K562 (cell line): Measurements from ENCODE around the gene PLXND1. TPM values are rescaled to one million over a fixed set of nuclear protein-coding genes. Genes with fewer than 3 reads are reported as not detected.

Experiments used
- ATAC-seq: fragments of 200-7000 bp; cut with Tn5 transposase; 3 replicates; pipeline ENCODE4 v1.9.1; 2020; ENCODE audit warnings: moderate library complexity
- BruUV-seq: library from RNA; stranded (reverse); fragments of 400-500 nt; replicated peaks from 2 replicates; lab custom pipeline; 2021; lab: Mats Ljungman, UMichigan
- CTCF ChIA-PET: fragments of 300-600 bp; formaldehyde crosslinking; extraction: SDS; loops from one replicate; lab custom pipeline; 2021; ENCODE audit warnings: low intra/inter-chr PET ratio; lab: Yijun Ruan, JAX
- POLR2A ChIA-PET: fragments of 300-600, 350-650 bp; sonication (Branson Sonifier 250); formaldehyde crosslinking; extraction: SDS; loops from one replicate; lab custom pipeline; 2021; ENCODE audit warnings: antibody characterized with exemption, inconsistent platforms; lab: Yijun Ruan, JAX
- DNase-seq, 4 experiments: peaks; one replicate each; pipeline versions ENCODE4 v3.0.0 to v3.0.0-alpha.2; 2011 to 2018; ENCODE audit warnings: low spot score in 3 of 4, mixed read lengths in 3 of 4; ENCODE audit errors: extremely low read depth in 1 of 4
- FAIRE-seq: peaks from 2 replicates; lab custom pipeline; 2011; peaks lifted over from hg19 to GRCh38; lab: Jason Lieb, UNC
- H2AFZ ChIP-seq: 2 replicates; pipeline ENCODE4 v1.6.0; 2011; ENCODE audit warnings: low read depth, low read length, control low read depth, inconsistent platforms
- H3K27ac ChIP-seq: fragments of 200-600 bp; 3 replicates; pipeline ENCODE4 v1.8.0; 2011; ENCODE audit warnings: low read depth, mild to moderate bottlenecking, control low read depth, inconsistent platforms, low read length, moderate library complexity, mixed read lengths; ENCODE audit errors: extremely low read depth
- H3K27me3 ChIP-seq, 2 experiments: fragments of 300-600 bp in 1 of 2; 2 replicates in 1 of 2; 3 replicates in 1 of 2; pipeline versions ENCODE4 v1.6.0 to v1.8.0; 2011; ENCODE audit warnings: inconsistent platforms in 2 of 2, low read length in 2 of 2, mild to moderate bottlenecking in 1 of 2, mixed read lengths in 1 of 2, moderate library complexity in 1 of 2; ENCODE audit not compliant: control insufficient read depth in 2 of 2, insufficient read depth in 2 of 2
- H3K36me3 ChIP-seq: fragments of 300-600 bp; 3 replicates; pipeline ENCODE4 v1.8.0; 2011; ENCODE audit warnings: mild to moderate bottlenecking, low read length, inconsistent platforms; ENCODE audit not compliant: control insufficient read depth, insufficient read depth
- H3K4me1 ChIP-seq, 2 experiments: fragments of 200-600 bp in 1 of 2; replicated peaks in 1 of 2; 2 replicates in 1 of 2; 3 replicates in 1 of 2; pipeline versions ENCODE4 v1.5.1 to v1.8.0; 2011; ENCODE audit warnings: inconsistent platforms in 2 of 2, low read length in 2 of 2, mild to moderate bottlenecking in 1 of 2, mixed read lengths in 1 of 2, moderate library complexity in 1 of 2; ENCODE audit not compliant: control insufficient read depth in 2 of 2, insufficient read depth in 2 of 2
- H3K4me2 ChIP-seq: 2 replicates; pipeline ENCODE4 v1.6.1; 2011; ENCODE audit warnings: low read length, control low read depth, inconsistent platforms, mixed read lengths; ENCODE audit not compliant: insufficient read depth
- H3K4me3 ChIP-seq: fragments of 200-600 bp; sonication (generic), shearing (Covaris generic); 2 replicates; pipeline ENCODE4 v1.5.1; 2016; ENCODE audit warnings: control low read depth, inconsistent platforms
- H3K79me2 ChIP-seq: fragments of 200-600 bp; 3 replicates; pipeline ENCODE4 v1.8.0; 2011; ENCODE audit warnings: low read length, inconsistent platforms; ENCODE audit not compliant: control insufficient read depth, insufficient read depth
- H3K9ac ChIP-seq, 2 experiments: 2 replicates each; pipeline versions ENCODE4 v1.6.0 to v1.6.1; 2011; ENCODE audit warnings: low read depth in 2 of 2, low read length in 2 of 2, control low read depth in 1 of 2, inconsistent platforms in 1 of 2, mild to moderate bottlenecking in 1 of 2, mixed read lengths in 1 of 2; ENCODE audit not compliant: insufficient read depth in 1 of 2
- H3K9me1 ChIP-seq: one replicate; pipeline ENCODE4 v1.6.0; 2011; ENCODE audit warnings: inconsistent platforms, mild to moderate bottlenecking, low read length, moderate library complexity; ENCODE audit not compliant: control insufficient read depth, insufficient read depth
- H3K9me3 ChIP-seq: replicated peaks from 2 replicates; pipeline ENCODE4 v1.5.1; 2011; ENCODE audit warnings: low read depth, low read length, inconsistent platforms; ENCODE audit not compliant: control insufficient read depth, insufficient read depth
- H4K20me1 ChIP-seq: replicated peaks from 2 replicates; pipeline ENCODE4 v1.6.1; 2011; ENCODE audit warnings: low read length, inconsistent platforms, mixed read lengths; ENCODE audit not compliant: control insufficient read depth, insufficient read depth
- CREM ChIP-seq: IDR thresholded peaks from 2 replicates; pipeline ENCODE4 v1.6.1; 2014; ENCODE audit warnings: antibody characterized with exemption, low read depth
- CSDE1 ChIP-seq, 2 experiments: fragments of 450-650 bp; IDR thresholded peaks; 2 replicates each; pipeline ENCODE4 v1.6.1; 2016; ENCODE audit warnings: mild to moderate bottlenecking in 1 of 2
- DDX20 ChIP-seq: fragments of 450-650 bp; IDR thresholded peaks from 2 replicates; pipeline ENCODE4 v1.6.1; 2016; ENCODE audit warnings: missing genetic modification characterization, low read depth, mild to moderate bottlenecking, missing compliant biosample characterization, moderate library complexity
- EWSR1 ChIP-seq: fragments of 450-650 bp; IDR thresholded peaks from 2 replicates; pipeline ENCODE4 v1.6.1; 2018; ENCODE audit warnings: borderline replicate concordance, mild to moderate bottlenecking, low read depth, moderate library complexity; ENCODE audit not compliant: partially characterized antibody
- HOXB6 ChIP-seq: fragments of 250-450 bp; sonication (Bioruptor Pico); IDR thresholded peaks from 2 replicates; pipeline ENCODE4 v1.5.1; 2022; ENCODE audit warnings: mild to moderate bottlenecking, borderline replicate concordance
- KDM5B ChIP-seq: fragments of 200-600 bp; sonication (generic); IDR thresholded peaks from 2 replicates; pipeline ENCODE4 v1.6.1; 2012; ENCODE audit warnings: low read depth, mild to moderate bottlenecking, moderate library complexity, low read length, control low read depth, inconsistent platforms; ENCODE audit not compliant: insufficient replicate concordance
- KLF1 ChIP-seq: fragments of 450-650 bp; IDR thresholded peaks from 2 replicates; pipeline ENCODE4 v1.6.1; 2016; ENCODE audit warnings: missing genetic modification characterization, missing compliant biosample characterization
- NELFE ChIP-seq: IDR thresholded peaks from 2 replicates; pipeline ENCODE4 v1.6.1; 2011; ENCODE audit warnings: mild to moderate bottlenecking; ENCODE audit not compliant: insufficient read depth, insufficient read length
- PHTF2 ChIP-seq: fragments of 250-450 bp; sonication (Bioruptor Pico); IDR thresholded peaks from 2 replicates; pipeline ENCODE4 v1.5.0; 2021; ENCODE audit warnings: mild to moderate bottlenecking
- POLR2AphosphoS5 ChIP-seq: IDR thresholded peaks from 2 replicates; pipeline ENCODE4 v1.6.1; 2011; ENCODE audit warnings: mild to moderate bottlenecking, low read depth, low read length, moderate library complexity; ENCODE audit not compliant: control insufficient read depth, insufficient read depth
- SPI1 ChIP-seq: IDR thresholded peaks from 2 replicates; pipeline ENCODE4 v1.6.1; 2011; ENCODE audit warnings: low read depth, low read length, control low read depth, borderline replicate concordance
- TAF9B ChIP-seq: fragments of 450-650 bp; IDR thresholded peaks from 2 replicates; pipeline ENCODE4 v1.6.1; 2018; ENCODE audit warnings: mild to moderate bottlenecking; ENCODE audit not compliant: partially characterized antibody
- ZBTB34 ChIP-seq: fragments of 250-450 bp; sonication (Bioruptor Pico); IDR thresholded peaks from 2 replicates; pipeline ENCODE4 v1.8.0; 2021; ENCODE audit warnings: mild to moderate bottlenecking, moderate library complexity
- ZBTB9 ChIP-seq: fragments of 450-650 bp; formaldehyde crosslinking; IDR thresholded peaks from 2 replicates; pipeline ENCODE4 v1.4.0; 2020; ENCODE audit warnings: mild to moderate bottlenecking, moderate library complexity
- ZNF324 ChIP-seq: fragments of 250-450 bp; sonication (Bioruptor Pico); IDR thresholded peaks from 2 replicates; pipeline ENCODE4 v1.4.0; 2020; ENCODE audit warnings: mild to moderate bottlenecking
- ZNF609 ChIP-seq: sonication (generic); formaldehyde crosslinking; IDR thresholded peaks from 2 replicates; pipeline ENCODE4 v1.8.1; 2023; ENCODE audit warnings: missing genetic modification reagents, mild to moderate bottlenecking, borderline replicate concordance
- ZNF699 ChIP-seq: fragments of 250-450 bp; sonication (Bioruptor Pico); IDR thresholded peaks from 2 replicates; pipeline ENCODE4 v1.8.0; 2021; ENCODE audit warnings: mild to moderate bottlenecking, moderate library complexity; ENCODE audit not compliant: insufficient replicate concordance
- WGBS: fragments of 100-300 bp; shearing (Covaris generic); methylation state at CpG from one replicate; pipeline ENCODE4 v1.1.6; 2016; ENCODE audit warnings: low coverage, mixed read lengths; ENCODE audit not compliant: insufficient coverage; ENCODE audit errors: missing lambda C conversion rate; 5-methylcytosine and 5-hydroxymethylcytosine counted together
- in situ Hi-C: fragments of 300-500 bp; cut with MboI; formaldehyde crosslinking; loops from 4 replicates; pipeline ENCODE4 v1.15.0; 2018; ENCODE audit warnings: inconsistent platforms, mixed read lengths
- intact Hi-C: fragments of 100-400 bp; cut with micrococcal nuclease; formaldehyde crosslinking; loops from 2 replicates; pipeline ENCODE4 v1.14.2; 2022
- polyA plus RNA-seq, 8 experiments: library from polyadenylated mRNA; depleted of rRNA in 4 of 8; stranded (reverse) in 5 of 8; unstranded in 3 of 8; fragments of >200 nt; fragmentation: Nextera tagmentation in 2 of 8; fragmentation: Illumina TruSeq in 1 of 8; extraction: Ambion mirVana in 2 of 8; extraction: Trizol in 1 of 8; gene quantifications; 2 replicates each; pipeline versions ENCODE4 v1.2.1 to v1.2.3, GENCODE V29; 2011 to 2014; ENCODE audit warnings: inconsistent platforms in 1 of 8, missing spikeins in 1 of 8
- total RNA-seq, 7 experiments: library from RNA; depleted of rRNA in 6 of 7; stranded (reverse); fragments of >200 nt in 6 of 7; fragmentation: Illumina TruSeq in 2 of 7; extraction: Trizol in 2 of 7; gene quantifications; 2 replicates each; pipeline versions ENCODE4 v1.2.1 to v1.2.3, GENCODE V29; 2011 to 2021; ENCODE audit warnings: low replicate concordance in 1 of 7

The PLXND1 gene
- total and polyA plus RNA-seq, 9 of the 15 experiments (the other 6 are each of a cell fraction or from before 2014, with no cell fraction given) = 0.34 to 28.8 (median 14.0) TPM

GRCh38 chr3:129556358-129556695, 50.1 kb downstream of the PLXND1 start:
- in situ Hi-C loops = no loop called here
- Histone ChIP-seq H3K36me3 (peaks cover 20% of the 10 kb centered on the region; the same call in 1 of the 3 replicates), H3K9ac (no peak overlapping the region), H4K20me1 (no peaks in the 10 kb centered on the region), H3K9me1 (no peaks in the 10 kb centered on the region), H3K4me3 (no peak overlapping the region), H3K9me3 (no peaks in the 10 kb centered on the region), H3K27me3 (no peaks in the 10 kb centered on the region), H3K4me2 (no peak overlapping the region), H3K79me2 (no peaks in the 10 kb centered on the region), H3K27ac (no peak overlapping the region), H2AFZ (no peak overlapping the region), H3K4me1 (peaks cover 7 to 50% of the 10 kb centered on the region in 2 experiments; a peak in 4 of 5 replicates)
- no TSS peak for BruUV-seq
- no peak for FAIRE-seq
- ChIA-PET CTCF (no interaction called here), POLR2A (no interaction called here)
- intact Hi-C loops = no loop called here
- DNase-seq = no peak
- WGBS = 82% methylated on average over 12 of the region's 15 CpGs
- ATAC-seq = no peak
- TF ChIP-seq SPI1 (no peak), NELFE (no peak), POLR2AphosphoS5 (no peak), TAF9B (no peak), EWSR1 (no peak), KLF1 (tag) (no peak), CSDE1 (IDR thresholded peaks at IDR 0.05) (no peak), KDM5B (no peak), PHTF2 (CRISPR knock-in tag) (no peak), CREM (no peak), ZNF324 (CRISPR knock-in tag) (no peak), ZNF609 (CRISPR knock-in tag) (no peak), ZNF699 (no peak), DDX20 (no peak), HOXB6 (CRISPR knock-in tag) (no peak), ZBTB34 (CRISPR knock-in tag) (no peak), ZBTB9 (CRISPR knock-in tag) (no peak)
